SW 1271 (cell line): Measurements from ENCODE around the gene AGAP1.
"Not testable (repeated sequence)": the region's sequence is repeated elsewhere in the genome, so short reads cannot be mapped to it uniquely, and the experiment has no call there.

Experiments
- DNase-seq, 2 experiments: peaks; one replicate each; lab custom pipeline; 2025; lab: John Stamatoyannopoulos, UW

The AGAP1 gene

GRCh38 chr2:235592430-235592829, 98.6 kb downstream of the AGAP1 start:
- DNase-seq = no peak

- no peak for DNase-seq
Observed at GRCh38 chr2:235592836-235593235, 99.0 kb downstream of the AGAP1 start.

GRCh38 chr2:235594041-235594440, 100.2 kb downstream of the AGAP1 start:
- peak in 1 of 2 experiments; percentile 87 for DNase-seq

- DNase-seq = no peak
Observed at GRCh38 chr2:235594964-235595363, 101.1 kb downstream of the AGAP1 start.

- DNase-seq = peak in 1 of 2 experiments; percentile 52
Observed at GRCh38 chr2:235595422-235596010, 101.7 kb downstream of the AGAP1 start.

GRCh38 chr2:235596272-235596671, 102.4 kb downstream of the AGAP1 start:
- no peak for DNase-seq

- DNase-seq = no peak
Observed at GRCh38 chr2:235597081-235597615, 103.3 kb downstream of the AGAP1 start.

- DNase-seq = no peak
Observed at GRCh38 chr2:235598026-235598425, 104.2 kb downstream of the AGAP1 start.

GRCh38 chr2:235598532-235599531, 105.0 kb downstream of the AGAP1 start:
- DNase-seq = no peak

- no peak for DNase-seq
Observed at GRCh38 chr2:235599596-235600338, 105.9 kb downstream of the AGAP1 start.

- DNase-seq = no peak
Observed at GRCh38 chr2:235600406-235600805, 106.6 kb downstream of the AGAP1 start.

GRCh38 chr2:235600926-235601325, 107.1 kb downstream of the AGAP1 start:
- DNase-seq = no peak

- no peak for DNase-seq
Observed at GRCh38 chr2:235601960-235602704, 108.3 kb downstream of the AGAP1 start.

- not testable (repeated sequence) for DNase-seq
Observed at GRCh38 chr2:235602971-235603370, 109.1 kb downstream of the AGAP1 start.

- DNase-seq = no peak
Observed at GRCh38 chr2:235603659-235604058, 109.8 kb downstream of the AGAP1 start.

GRCh38 chr2:235605312-235606003, 111.6 kb downstream of the AGAP1 start:
- peak in 1 of 2 experiments; percentile 17 for DNase-seq

- no peak for DNase-seq
Observed at GRCh38 chr2:235606004-235606715, 112.3 kb downstream of the AGAP1 start.

- no peak for DNase-seq
Observed at GRCh38 chr2:235607546-235608199, 113.8 kb downstream of the AGAP1 start.

GRCh38 chr2:235608200-235608887, 114.5 kb downstream of the AGAP1 start:
- DNase-seq = no peak
